DND-41 (cell line): ENCODE results near the gene AFAP1.

Source experiments
- CTCF ChIP-seq: IDR thresholded peaks from 2 replicates; pipeline ENCODE4 v1.5.1; 2012; ENCODE audit warnings: borderline replicate concordance, low read length, moderate library complexity, mild to moderate bottlenecking; ENCODE audit not compliant: poor library complexity, severe bottlenecking; ENCODE audit errors: extremely low read depth
- EZH2 ChIP-seq: IDR thresholded peaks from 3 replicates; pipeline ENCODE4 v1.6.1; 2012; ENCODE audit warnings: borderline replicate concordance, low read depth, mild to moderate bottlenecking, moderate library complexity, low read length, inconsistent platforms; ENCODE audit not compliant: severe bottlenecking

GRCh38 chr4:7949759-7950158 is 10.1 kb upstream of the AFAP1 start:
- TF ChIP-seq EZH2 = no peak
- no peak for TF ChIP-seq CTCF
